Measurements from ENCODE around the gene KCNJ9. TPM values are rescaled to one million over a fixed set of nuclear protein-coding genes. Genes with fewer than 3 reads are reported as not detected.
"Not testable (repeated sequence)": the region's sequence is repeated elsewhere in the genome, so short reads cannot be mapped to it uniquely, and the experiment has no call there.

Gene KCNJ9
- total RNA-seq, 3 donors from 2014 or later (not counting 1 experiment from before 2014, with no cell fraction given), result not detected

- no peaks in the 10 kb centered on the region for H3K9me3 ChIP-seq (ENCODE audit: control insufficient read depth, insufficient read depth, low read length)
- H3K27ac Mint-ChIP-seq, result peak overlapping the region in 1 of 2 donors; percentile 32
- no peak overlapping the region for H3K4me3 ChIP-seq (ENCODE audit: low read length)
- H3K9me3 Mint-ChIP-seq, result no peaks in the 10 kb centered on the region
- peaks cover 11 to 12% of the 10 kb centered on the region in 2 donors for H3K4me1 Mint-ChIP-seq
- H3K4me1 ChIP-seq (ENCODE audit: control insufficient read depth, insufficient read depth, low read length), result peaks cover 7% of the 10 kb centered on the region
- H3K36me3 ChIP-seq (ENCODE audit: control insufficient read depth, insufficient read depth, low read length), result no peaks in the 10 kb centered on the region
- H3K27me3 ChIP-seq (ENCODE audit: control insufficient read depth, insufficient read depth, low read length), result no peaks in the 10 kb centered on the region
- TF ChIP-seq CTCF (IDR thresholded peaks at IDR 0.05), result no peak
- H3K4me3 Mint-ChIP-seq, result peak overlapping the region; percentile 72
- H3K27me3 Mint-ChIP-seq (ENCODE audit: low read depth in 2 of 2), result peaks cover 11 to 28% of the 10 kb centered on the region in 2 donors
- WGBS (ENCODE audit: insufficient coverage), result 70% methylated on average over 9 of the region's 9 CpGs
- H3K27ac ChIP-seq (ENCODE audit: low read length), result no peak overlapping the region
- no peak for DNase-seq
- no peaks in the 10 kb centered on the region for H3K36me3 Mint-ChIP-seq
- intact Hi-C loops (cut with micrococcal nuclease), result loop anchor here (2.0 kb wide), 1 partner anchor 31 kb away; no protein-coding TSS in a partner anchor
- ATAC-seq, result no peak
These were observed 34.0 kb upstream of the KCNJ9 start for GRCh38 chr1:160047111-160047991.

- Histone ChIP-seq H3K36me3 (ENCODE audit: control insufficient read depth, insufficient read depth, low read length) (no peaks in the 10 kb centered on the region), H3K4me3 (ENCODE audit: low read length) (no peak overlapping the region), H3K9me3 (ENCODE audit: control insufficient read depth, insufficient read depth, low read length) (no peaks in the 10 kb centered on the region), H3K4me1 (ENCODE audit: control insufficient read depth, insufficient read depth, low read length) (peaks cover 7% of the 10 kb centered on the region), H3K27me3 (ENCODE audit: control insufficient read depth, insufficient read depth, low read length) (no peaks in the 10 kb centered on the region), H3K27ac (ENCODE audit: low read length) (no peak overlapping the region)
- H3K36me3 Mint-ChIP-seq, result no peaks in the 10 kb centered on the region
- DNase-seq (no peak), ATAC-seq (no peak)
- intact Hi-C loops (cut with micrococcal nuclease), result no loop called here
- no peak overlapping the region for H3K4me3 Mint-ChIP-seq
- H3K27me3 Mint-ChIP-seq (ENCODE audit: low read depth in 2 of 2), result peaks cover 14 to 25% of the 10 kb centered on the region in 2 donors
- H3K4me1 Mint-ChIP-seq, result peaks cover 11 to 12% of the 10 kb centered on the region in 2 donors
- TF ChIP-seq CTCF (IDR thresholded peaks at IDR 0.05), result no peak
- H3K27ac Mint-ChIP-seq, result no peak overlapping the region
- H3K9me3 Mint-ChIP-seq, result no peaks in the 10 kb centered on the region
These were observed 33.0 kb upstream of the KCNJ9 start for GRCh38 chr1:160048335-160048734.

GRCh38 chr1:160049101-160049500 lies 32.2 kb upstream of the KCNJ9 start:
- no peaks in the 10 kb centered on the region for H3K27me3 ChIP-seq (ENCODE audit: control insufficient read depth, insufficient read depth, low read length)
- Mint-ChIP-seq H3K27ac (no peak overlapping the region), H3K27me3 (ENCODE audit: low read depth in 2 of 2) (peaks cover 18 to 28% of the 10 kb centered on the region in 2 donors), H3K4me1 (peaks cover 11 to 12% of the 10 kb centered on the region in 2 donors), H3K4me3 (no peak overlapping the region), H3K36me3 (no peaks in the 10 kb centered on the region), H3K9me3 (no peaks in the 10 kb centered on the region)
- no peaks in the 10 kb centered on the region for H3K9me3 ChIP-seq (ENCODE audit: control insufficient read depth, insufficient read depth, low read length)
- ATAC-seq (no peak), DNase-seq (no peak)
- 89% methylated on average over 3 of the region's 3 CpGs for WGBS (ENCODE audit: insufficient coverage)
- TF ChIP-seq CTCF (IDR thresholded peaks at IDR 0.05), result no peak
- no peak overlapping the region for H3K27ac ChIP-seq (ENCODE audit: low read length)
- no peaks in the 10 kb centered on the region for H3K36me3 ChIP-seq (ENCODE audit: control insufficient read depth, insufficient read depth, low read length)
- no peak overlapping the region for H3K4me3 ChIP-seq (ENCODE audit: low read length)
- peaks cover 7% of the 10 kb centered on the region for H3K4me1 ChIP-seq (ENCODE audit: control insufficient read depth, insufficient read depth, low read length)
- intact Hi-C loops (cut with micrococcal nuclease), result no loop called here

- DNase-seq; H3K4me1 ChIP-seq (ENCODE audit: control insufficient read depth, insufficient read depth, low read length); H3K36me3 Mint-ChIP-seq; H3K9me3 Mint-ChIP-seq; intact Hi-C loops (cut with micrococcal nuclease); H3K4me3 ChIP-seq (ENCODE audit: low read length); H3K4me3 Mint-ChIP-seq; H3K36me3 ChIP-seq (ENCODE audit: control insufficient read depth, insufficient read depth, low read length); H3K27ac Mint-ChIP-seq; H3K27me3 ChIP-seq (ENCODE audit: control insufficient read depth, insufficient read depth, low read length); ATAC-seq; H3K27ac ChIP-seq (ENCODE audit: low read length); H3K9me3 ChIP-seq (ENCODE audit: control insufficient read depth, insufficient read depth, low read length): not testable (repeated sequence)
- Mint-ChIP-seq H3K27me3 (ENCODE audit: low read depth in 2 of 2) (peaks cover 29 to 34% of the 10 kb centered on the region in 2 donors), H3K4me1 (peaks cover 11 to 12% of the 10 kb centered on the region in 2 donors)
- WGBS (ENCODE audit: insufficient coverage), result 70% methylated on average over 2 of the region's 2 CpGs
These were observed 31.2 kb upstream of the KCNJ9 start for GRCh38 chr1:160050182-160050581.
